GM21529 (cell line): Measurements from ENCODE around the gene SPNS2.
"Not testable (repeated sequence)": the region's sequence is repeated elsewhere in the genome, so short reads cannot be mapped to it uniquely, and the experiment has no call there.

Experiments used
- ATAC-seq: cut with Tn5 transposase; IDR thresholded peaks from one replicate; pipeline ENCODE4 v1.9.1; 2021; ENCODE audit not compliant: unreplicated experiment

The SPNS2 gene

DNA sequence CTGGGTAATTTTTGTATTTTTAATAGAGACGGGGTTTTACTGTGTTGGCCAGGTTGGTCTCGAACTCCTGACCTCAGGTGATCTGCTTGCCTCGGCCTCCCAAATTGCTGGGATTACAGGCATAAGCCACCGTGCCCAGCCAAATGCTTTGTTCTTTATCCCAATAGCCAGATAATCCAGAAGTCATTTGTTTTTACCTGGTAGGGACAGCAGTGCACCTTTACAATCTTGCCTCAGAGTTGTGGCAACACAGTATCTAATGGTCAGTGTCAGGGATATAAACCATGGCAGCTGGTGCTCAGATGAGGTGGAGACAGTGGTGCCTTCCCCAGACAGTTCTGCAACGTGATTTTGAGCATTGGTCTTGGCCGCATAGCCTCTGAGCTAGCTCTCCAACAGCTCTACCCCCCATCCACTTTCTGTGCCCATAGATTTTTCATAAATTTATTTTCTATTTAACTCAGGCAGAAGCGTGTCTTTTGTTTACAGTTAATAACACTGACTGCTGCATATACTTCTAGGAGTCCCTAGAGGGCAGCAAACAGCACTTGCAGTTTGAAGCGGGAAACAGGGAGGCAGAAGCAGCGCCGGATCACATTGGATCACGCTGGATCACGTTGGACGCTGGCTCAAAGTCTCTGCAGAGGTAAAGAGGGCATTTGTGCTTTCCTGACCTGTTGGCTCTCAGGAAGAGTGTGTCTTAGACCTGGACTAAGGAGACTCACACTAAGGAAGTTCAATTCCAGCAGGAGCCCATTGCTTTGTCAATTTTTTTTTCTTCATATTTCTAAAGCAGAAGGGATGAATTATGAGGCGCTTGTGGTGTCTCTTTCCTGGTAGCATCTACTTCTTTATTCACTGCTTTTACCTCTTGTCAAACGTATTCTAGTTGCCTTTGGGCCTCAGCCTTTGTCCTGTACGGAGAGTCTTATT is 66.8 kb downstream of the SPNS2 start:
- ATAC-seq, result no peak

DNA sequence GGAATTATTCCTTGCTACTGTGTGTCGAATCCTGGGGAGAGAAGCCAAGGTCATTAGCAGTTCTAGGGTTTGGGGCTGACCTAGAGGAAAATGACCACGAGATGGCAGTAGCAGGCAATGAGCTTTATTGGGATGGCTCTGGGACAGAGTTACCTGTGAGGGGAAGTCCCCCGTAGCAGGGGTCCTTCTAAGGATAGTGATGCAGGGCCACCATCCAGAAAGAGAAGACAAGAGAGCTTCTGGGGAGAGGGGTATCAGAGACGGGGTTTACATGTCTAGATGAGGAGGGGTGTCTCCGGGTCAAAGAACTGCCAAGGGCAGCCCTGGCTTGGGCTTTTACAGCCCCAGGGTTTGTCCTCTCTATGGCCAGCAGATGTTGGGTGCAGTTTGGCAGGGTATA is 68.1 kb downstream of the SPNS2 start:
- no peak for ATAC-seq

DNA sequence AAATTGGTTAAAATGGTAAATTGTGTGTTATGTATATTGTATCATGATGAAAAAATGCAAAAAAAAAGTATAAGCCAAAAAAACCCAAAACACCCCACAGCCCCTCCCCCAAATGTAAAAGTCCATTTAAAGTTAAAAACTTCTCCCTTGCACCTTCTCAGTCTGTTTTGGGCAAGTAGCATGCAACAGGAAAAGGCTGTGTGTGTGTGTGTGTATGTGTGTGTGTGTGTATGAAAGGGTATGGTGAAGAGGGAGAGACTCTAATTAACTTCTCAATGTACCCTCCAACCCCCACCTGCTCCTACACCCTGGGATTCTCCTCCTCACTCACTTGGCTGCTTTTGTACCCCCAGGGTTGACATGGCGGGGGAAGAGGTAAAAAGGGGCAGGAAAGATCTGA is 70.9 kb downstream of the SPNS2 start:
- ATAC-seq, result no peak

DNA sequence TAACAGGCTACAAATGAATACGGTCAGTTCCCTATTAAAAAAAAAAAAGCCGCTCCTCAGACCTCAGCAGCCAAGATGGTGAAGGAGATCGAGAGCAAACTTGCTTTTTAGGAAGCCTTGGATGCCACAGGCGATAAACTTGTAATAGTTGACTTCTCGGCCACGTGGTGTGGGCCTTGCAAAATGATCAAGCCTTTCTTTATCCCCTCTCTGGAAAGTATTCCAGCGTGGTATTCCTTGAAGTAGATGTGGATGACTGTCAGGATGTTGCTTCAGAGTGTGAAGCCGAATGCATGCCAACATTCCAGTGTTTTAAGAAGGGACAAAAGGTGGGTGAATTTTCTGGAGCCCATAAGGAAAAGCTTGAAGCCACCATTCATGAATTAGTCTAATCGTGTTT is 73.5 kb downstream of the SPNS2 start:
- ATAC-seq, result no peak

DNA sequence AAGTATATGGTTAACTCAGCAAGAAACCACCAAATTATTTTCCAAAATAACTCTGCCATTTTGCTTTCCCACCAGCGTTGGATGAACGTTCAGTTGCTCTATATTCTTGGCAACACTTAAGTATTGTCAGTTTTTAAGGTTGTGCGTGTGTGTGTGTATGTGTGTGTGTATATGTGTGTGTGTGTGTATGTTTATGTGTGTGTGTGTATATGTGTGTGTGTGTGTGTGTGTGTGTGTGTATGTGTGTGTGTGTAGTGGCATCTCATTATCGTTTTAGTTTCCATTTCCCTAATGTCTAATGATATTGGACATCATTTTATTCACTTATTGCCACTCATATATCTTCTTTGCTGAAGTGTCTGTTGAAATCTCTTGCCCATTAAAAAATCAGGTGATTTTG is 74.4 kb downstream of the SPNS2 start:
- ATAC-seq, result no peak

DNA sequence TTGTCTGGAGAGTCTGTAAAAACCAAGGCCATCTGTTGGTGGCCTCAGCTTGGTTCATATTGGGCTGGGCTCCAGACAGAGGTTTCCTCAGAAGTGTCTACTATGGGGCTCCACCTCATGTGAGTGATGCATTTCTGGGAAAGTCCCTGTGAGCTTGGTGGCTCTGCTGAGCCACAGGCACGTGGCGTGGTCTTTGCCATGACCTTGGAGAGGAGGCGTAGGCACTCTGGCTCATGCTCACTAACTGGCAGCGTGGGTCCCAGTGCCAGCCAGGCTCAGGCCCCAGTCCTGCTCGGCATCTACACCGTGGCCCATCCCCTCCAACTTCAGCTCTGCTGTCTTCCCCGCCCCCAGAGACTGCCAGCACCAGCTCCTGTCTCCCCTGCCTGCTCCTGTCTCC is 75.0 kb downstream of the SPNS2 start:
- no peak for ATAC-seq

DNA sequence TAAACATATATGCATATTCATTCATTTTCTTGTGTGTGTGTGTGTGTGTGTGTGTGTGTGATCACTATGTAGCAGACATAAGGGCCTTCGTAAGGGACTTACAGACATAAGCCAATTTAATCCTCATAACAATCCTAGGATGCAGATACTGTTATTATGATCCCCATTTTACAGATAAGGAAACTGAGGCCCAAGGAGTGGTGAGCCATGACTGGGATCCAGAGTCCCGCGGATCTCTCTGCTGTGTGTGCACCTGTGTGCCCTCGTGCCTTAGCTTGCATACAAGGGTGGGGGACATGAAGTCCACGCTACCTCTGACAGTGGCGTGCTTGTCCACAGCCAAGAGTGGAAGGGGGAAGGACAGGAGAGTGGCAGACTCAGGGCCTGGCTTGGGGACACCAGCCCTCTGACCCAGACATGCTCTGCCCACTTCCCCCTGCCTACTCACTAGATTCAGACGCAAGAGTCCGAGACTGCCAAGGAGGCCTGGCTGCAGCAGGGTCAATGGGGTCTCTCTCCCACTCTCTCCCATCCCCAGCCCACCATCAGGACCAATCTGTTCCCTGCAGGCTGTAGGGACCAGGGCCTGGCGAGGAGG is 75.9 kb downstream of the SPNS2 start:
- no peak for ATAC-seq

DNA sequence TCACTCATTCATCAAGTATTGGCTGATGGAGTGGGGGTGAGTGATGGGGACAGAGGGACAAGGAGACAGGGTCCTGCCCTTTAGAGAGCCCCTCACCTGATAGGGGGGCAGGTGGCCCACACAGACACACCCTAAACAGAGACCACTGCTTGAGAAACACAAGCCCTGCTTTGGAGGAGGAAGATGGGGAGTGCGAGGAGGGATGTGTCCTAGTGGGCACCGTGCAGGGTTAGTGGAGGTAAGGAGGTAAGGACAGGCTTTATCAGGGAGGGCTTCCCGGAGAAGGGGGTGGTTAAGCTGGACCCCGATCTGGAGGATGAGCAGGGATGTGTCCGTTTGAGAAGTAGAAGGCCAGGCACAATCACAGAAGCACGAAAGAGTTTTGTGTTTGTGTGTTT is 77.5 kb downstream of the SPNS2 start:
- no peak for ATAC-seq

DNA sequence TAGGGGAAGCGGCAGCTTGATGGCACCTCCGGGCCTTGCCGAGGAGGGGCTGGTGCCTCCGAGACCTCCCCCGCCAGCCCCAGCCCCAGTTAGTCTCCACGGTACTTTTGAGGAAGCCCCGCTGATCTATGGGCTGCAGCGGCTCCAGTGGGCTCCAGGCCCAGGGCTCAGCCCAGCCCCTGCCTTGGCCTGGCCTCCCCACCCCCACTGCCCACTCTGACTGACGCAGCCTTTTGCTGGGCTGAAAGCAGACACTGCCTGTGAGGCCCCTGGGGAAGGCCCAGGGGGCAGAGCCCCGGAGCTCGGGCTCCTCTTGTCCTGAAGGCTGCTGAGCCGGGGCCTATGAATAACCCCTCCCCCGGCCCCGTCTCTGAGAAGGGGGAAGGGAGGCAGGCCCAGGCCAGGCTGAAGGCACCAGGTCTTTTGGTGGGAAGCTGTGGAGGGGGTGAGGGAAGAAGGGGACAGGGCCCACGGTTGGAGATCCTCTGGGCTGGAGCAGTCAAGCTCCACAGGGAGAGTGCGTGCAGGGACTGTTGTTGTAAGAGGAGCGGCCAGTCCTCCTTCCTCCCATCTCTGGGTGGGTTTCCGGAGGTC is 78.1 kb downstream of the SPNS2 start:
- ATAC-seq, result no peak

DNA sequence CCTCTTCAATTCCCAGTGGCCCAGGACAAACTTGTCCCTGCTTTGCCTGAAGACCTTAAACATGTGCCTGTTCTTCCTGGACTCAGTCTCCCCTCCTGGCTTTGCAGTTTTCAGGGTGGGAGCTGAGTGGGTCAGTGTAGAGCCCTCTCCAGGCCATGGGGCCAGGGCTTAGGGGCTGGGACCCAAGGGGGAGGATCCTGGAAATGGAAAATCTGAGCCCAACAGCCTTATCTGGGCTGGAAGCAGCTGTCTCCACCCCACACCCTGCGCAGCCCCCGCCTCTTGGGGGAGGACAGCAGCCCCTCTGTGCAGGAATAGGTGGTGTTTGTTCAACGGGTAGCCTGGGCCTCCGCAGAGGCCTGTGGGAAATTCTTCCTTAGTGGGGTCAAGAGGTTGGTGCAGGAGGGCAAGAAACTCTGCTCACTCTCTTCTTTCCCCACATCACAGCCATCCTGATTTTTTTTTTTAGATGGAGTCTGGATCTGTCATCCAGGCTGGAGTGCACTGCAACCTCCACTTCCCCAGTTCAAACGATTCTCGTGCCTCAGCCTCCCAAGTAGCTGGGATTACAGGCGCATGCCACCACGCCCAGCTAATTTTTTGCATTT is 78.8 kb downstream of the SPNS2 start:
- no peak for ATAC-seq

DNA sequence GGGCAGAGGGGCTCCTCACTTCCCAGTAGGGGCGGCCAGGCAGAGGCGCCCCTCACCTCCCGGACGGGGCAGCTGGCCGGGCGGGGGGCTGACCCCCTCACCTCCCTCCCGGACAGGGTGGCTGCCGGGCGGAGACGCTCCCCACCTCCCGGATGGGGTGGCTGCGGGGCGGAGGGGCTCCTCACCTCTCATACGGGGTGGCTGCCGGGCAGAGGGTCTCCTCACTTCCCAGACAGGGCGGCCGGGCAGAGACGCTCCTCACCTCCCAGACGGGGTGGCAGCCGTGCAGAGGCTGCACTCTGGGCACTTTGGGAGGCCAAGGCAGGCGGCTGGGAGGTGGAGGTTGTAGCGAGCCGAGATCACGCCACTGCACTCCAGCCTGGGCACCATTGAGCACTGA is 79.7 kb downstream of the SPNS2 start:
- not testable (repeated sequence) for ATAC-seq

DNA sequence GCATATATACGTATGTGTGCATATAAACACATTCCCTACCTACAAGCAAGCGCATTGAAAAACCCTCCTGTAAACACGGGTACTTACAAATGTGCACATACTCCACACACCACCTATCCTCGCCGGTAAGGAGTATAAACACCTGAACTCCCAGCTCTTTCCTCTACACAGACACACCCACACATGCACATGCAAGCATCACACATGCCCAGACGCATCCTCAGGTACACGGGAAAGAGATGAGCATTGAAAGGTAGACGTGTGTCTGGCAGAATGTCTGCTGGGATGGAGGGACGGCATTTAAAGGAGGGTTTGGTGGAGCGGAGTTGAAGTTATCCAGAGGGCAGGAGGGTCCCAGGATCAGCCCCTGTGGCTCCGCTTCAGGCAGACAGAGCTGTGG is 81.0 kb downstream of the SPNS2 start:
- no peak for ATAC-seq

DNA sequence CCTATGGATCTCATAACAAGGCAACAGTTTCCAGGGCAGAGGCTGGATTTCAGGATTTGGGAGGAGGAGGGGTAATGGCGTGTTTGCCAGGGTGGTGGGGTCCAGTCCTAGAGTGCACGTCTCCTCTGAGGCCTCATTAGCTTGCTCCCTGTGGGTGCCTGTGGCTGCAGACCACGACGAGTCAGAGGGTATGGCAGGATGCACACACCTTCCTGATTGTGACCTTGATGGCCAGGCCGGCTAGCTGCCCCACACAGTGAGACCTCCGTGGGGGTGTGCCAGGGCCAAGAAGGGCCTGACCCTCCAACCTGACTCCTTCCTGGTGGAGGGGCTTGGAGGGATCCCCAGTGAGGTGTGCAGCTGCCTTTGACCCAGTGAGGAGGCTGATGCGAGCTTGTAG is 81.6 kb downstream of the SPNS2 start:
- no peak for ATAC-seq

DNA sequence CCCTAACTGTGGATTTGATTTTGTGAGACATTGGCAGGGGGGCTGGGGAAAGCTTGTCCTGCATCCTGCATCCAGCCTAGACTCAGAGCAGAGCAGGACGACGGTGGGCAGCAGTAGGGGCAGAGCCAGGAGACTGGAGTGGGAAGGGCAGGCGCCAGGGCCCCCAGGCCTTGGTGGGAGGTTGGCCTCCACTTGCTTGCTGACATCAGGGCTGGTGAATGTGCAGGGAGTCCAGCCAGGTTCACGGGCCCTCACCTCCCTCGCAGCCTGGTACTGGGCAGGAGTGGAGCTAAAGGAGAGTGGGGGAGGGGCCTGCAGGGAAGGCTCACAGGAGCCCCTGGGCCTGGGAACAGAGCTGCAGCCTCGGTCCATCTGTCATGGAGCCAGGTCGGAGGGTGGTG is 83.4 kb downstream of the SPNS2 start:
- ATAC-seq, result no peak

DNA sequence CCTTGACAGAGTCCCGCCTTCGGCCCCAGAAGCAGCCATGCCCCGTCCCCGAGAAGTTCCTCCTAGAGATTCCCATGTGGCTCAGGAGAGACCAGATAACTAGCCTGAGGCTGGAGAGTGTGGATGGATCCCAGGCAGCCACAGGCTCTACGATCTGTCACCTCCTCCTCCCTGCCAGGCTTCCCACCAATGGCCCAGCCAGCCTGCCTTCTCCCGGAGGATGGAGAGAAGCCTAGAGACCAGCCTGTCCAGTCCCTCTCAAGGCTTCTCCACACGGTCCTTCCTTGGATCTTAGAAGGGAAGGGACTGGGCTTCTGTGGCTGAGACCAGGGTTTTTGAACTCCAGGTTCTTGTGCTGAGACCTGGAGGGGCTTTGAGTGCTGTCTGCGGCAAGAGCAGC is 84.0 kb downstream of the SPNS2 start:
- no peak for ATAC-seq

DNA sequence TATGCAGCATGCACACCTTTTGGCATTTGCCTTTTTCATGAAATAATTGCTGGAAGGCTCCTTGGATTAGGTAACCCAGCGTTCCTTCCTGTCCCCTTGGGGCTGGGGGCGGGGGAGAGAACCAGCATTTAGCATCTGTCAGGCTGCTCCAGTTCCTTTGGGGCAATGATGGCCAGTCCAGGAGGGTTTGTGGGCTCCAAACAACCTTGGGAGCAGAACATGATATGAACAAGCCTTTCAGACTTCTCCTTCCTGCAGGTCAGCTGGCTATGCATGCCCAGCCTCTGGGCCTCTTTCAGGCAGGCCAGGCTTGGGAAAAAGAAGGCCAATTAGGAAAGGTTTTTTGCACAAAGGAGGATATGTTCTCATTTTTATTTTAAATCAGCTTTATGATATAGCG is 84.5 kb downstream of the SPNS2 start:
- ATAC-seq, result no peak

DNA sequence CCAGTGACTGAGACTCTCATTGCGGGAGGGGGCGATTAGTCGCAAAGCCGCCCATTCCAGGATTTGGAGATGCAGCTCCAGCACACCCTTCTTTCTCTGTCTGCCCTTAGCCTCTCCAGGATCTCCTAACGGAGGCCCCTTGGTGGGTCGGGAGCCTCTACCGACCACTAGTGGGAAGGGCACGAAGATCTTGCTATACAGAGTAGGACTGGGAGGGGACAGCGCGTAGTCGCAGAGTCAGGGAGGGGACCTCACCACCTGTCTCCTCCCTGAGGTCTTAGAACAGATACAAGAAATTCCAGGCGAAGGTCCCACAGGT is 85.1 kb downstream of the SPNS2 start:
- no peak for ATAC-seq

DNA sequence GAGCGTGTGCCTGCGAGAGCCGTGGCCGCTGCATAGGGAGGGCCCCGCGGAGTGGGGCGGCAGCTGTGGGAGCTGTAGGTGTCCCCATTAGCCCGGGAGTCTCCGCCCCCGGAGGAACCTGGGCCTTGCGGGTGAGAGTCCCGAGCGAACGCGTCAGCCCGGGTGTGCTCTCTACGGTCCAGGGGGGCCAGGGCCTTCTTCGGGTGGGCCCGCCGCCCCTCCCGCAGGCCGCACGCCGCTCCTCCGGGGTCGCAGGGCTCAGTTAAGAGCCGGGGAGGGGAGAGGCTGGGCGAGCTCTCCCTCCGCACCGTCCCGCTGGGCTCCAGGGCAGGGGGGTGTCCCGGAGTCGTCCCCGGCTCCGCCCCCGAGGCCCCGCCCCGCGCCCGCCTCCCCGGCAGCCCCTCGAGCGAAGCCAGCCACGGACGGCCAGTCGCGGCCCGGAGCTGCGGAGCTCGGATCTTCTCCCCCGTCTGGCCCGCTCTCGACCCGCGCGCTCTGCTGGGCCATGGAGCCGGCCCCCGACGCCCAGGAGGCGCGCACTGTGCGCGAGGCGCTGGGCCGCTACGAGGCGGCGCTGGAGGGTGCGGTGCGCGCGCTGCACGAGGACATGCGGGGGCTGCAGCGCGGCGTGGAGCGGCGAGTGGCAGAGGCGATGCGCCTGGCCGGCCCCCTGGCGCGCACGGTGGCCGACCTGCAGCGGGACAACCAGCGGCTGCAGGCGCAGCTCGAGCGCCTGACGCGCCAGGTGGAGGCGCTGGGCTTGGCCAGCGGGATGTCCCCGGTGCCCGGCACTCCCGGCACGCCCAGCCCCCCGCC is 85.6 kb downstream of the SPNS2 start, which contains the start of gene SMTNL2:
Gene SMTNL2 (plus strand): TSS at position 429 of the 816 bp plus-strand sequence. CDS start 77 bp downstream, at position 506.
- no peak for ATAC-seq

DNA sequence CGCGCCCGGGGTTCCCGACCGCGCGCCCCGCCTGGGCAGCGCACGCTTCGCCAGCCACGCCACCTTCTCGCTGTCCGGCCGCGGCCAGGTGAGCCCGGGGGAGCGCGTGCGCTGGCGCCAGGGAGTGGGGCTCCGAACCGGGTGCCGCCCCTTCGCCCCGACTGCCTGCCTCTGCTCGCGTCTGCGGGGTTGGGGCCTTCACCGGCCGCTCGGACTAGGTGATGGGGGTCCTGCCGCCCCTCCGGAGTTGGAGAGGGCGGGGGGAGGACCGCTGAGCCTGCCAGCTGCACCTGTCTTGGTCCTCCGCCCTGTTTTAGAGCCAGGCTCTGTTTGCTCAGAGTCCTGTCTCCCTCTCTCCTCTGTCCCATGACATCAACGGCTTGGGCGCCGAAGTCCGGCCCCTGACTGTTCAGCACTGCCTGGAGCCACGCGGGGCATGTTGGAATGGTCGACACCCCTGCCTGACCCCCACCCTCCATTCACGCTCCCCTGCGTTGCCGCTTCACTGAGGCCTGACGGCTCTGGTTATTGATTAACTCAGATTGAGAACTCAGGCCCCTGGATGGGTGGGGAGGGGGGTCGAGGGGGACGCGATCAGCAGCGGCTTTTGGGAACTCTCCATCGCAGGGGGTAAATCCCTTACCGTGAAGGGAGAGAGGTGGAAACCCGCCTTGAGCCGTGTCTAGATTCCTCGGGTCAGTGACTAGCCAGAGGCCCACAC is 86.4 kb downstream of the SPNS2 start:
- ATAC-seq, result no peak

DNA sequence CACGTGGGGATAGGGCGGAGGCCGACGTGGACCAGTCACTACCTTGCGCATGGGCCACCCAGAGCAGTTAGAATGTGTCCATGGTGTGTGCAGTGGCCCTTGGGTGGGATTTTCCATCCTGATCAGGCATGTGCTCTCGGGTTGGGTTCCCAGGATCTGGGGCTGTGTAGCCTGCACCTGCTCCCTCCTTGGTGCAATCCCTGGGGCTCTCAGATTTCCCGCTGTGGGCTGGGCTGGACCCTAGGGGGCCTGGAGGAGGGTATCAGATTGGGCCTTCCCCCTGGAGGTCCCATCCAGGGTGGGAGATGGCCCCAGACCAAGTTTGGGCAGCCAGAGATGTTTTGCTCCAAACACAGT is 86.9 kb downstream of the SPNS2 start:
- no peak for ATAC-seq
